HG03460 (cell line): ENCODE results near the gene GRB10.

Source experiments
- ATAC-seq: cut with Tn5 transposase; IDR thresholded peaks from one replicate; pipeline ENCODE4 v1.9.1; 2021; ENCODE audit not compliant: unreplicated experiment

Gene GRB10

DNA sequence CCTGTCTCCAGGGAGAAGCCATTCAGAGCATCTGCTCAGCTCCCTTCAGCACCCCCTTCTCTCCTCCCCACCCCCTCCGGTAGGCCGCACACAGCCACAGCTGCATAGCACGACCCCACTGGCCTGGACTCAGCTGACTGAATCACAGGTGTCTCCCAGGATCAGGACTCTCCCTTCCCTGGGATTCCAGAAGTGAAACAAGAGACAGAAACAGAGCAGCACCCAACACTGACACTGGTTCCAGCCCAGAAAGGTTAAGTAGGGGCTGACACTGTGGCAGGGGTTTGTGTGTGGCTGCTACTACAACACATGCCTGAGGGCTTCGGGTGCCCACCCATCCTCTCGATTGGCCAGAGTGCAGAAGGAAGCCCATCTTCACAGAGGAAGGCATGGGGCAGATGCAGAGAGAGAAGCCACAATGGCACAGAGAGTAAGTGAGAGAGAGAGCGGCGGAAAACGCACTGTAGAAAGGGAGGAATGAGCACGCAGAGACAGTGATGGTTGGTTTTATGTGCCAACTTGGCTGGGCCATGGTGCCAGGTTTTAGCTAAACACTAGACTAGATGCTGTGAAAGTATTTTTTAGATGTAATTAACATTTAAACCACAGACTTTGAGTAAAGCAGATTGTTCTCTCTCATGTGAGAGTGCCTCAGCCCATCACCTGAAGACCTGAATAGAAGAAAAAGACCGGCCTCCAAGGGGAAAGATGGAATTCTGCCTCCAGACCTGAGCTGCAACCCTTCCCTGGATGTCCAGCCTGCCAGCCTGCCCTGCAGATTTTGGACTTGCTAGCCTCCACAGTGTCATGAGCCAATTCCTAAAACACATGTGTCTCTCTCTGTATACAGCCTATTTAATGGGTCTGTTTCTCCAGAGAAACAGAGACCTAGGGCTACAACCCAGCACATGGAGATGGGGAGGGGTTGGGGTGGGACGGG, 107.5 kb downstream of the GRB10 start:
- no peak for ATAC-seq

DNA sequence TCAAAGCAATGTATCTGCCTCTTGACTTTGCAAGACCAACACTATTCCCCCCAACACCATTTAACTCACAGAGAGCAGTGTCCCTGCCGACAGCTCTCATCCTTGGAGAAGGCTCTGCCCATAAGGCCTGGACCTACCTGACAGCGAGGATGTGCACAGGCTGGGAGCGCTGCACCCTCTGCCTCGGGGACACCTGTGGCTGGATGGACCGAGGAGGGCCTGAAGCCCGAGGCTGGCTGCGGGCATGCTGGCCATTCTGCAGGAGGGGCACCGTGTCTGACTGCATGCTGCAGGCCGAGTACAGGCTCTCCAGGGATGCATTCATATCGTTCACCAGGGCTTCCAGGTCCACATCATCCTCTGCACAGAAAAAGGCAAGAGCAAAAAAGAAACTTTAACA, 108.4 kb downstream of the GRB10 start:
- ATAC-seq: no peak

DNA sequence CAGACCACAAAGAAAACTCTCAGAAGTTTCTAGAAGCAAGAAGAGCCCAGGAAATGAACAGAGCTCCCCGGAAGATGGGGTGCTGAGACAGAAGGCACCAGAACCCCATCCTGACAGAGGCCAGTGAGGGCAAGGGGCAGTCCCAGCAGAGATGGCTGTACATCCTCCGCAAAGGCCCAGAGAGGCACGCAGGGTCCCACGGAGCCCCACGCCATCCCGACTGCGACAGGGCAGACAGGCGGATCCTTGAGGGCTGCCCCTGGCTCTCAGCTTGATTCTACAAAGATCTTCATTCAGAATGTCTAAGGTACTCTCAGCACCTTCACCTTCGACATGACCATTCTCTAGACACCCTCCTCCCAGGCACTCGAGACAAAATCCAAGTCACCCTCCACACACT, 109.6 kb downstream of the GRB10 start:
- no peak for ATAC-seq

DNA sequence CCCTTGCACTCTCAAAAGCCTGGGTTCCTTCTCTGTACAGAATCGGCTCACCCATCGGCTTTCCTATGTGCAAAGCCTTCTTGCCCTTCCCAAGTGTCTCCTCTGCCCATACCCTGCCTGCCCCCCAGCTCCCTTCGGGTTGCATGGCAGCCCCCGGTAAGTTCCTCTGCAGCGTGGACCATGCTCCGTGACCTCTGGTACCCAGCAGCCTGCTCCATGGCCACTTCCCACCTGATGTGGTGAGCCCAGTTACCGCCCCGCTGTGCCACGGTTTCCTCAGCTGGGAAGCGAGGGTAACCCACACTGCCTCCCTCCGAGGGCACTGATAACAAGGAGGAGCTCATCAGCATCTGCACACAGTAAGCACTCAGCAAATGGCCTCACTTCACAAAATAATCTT, 110.7 kb downstream of the GRB10 start:
- no peak for ATAC-seq

DNA sequence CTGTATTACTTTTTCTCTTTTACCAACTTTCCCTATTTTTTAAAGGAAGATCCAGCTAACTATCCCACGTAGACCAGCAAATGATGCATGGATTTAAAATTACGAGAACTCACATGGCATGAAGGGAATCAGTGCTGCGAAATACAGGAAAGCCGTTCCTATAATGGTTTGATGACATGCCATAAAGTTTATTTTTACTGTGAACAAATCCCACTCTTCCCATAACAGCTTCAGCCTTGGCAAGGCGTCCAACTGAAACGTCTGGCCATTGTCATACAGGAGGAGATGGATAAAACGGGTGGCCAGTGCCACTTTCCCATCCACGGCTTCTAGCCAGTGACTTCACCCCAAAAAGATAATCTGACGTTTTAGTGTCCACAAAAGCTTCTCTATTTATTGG, 111.3 kb downstream of the GRB10 start:
- no peak for ATAC-seq

DNA sequence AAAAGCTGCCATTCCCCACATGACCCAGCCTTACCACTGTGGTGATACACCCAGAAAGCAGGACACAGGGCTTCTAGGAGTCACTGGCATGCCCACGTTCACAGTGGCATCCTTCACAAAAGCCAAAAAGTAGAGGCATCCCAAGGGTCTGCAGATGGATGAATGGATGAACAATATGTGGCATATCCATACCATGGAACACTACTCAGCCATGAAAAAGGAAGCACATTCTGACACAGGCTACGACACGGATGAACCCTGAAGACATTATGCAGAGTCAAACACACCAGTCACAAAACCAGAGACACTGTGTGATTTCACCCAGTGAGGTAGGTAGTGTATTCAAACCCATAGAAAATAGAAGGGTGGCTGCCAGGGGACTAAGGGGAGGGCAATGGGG, 112.8 kb downstream of the GRB10 start:
- no peak for ATAC-seq

DNA sequence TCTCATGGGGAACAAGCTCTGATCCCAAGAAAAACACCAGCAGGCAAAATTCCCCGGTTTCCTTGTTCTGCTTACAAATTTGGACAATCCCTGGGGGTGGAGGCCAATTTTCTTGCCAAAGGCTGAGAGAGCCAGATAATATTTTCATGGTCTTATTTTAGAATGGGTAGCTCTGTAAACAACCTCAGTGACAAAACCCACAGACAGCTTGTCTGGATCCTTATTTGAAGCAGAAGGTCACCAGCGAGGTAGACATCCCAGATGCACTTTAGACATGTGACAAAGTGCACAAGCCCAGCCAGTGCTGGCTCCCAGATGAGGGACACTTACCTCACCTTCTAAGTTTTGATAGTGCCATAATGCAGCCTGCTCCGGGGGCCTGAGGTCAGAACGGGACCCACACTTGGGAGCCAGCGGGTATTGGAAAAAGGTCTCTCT, 114.9 kb downstream of the GRB10 start:
- ATAC-seq: no peak

DNA sequence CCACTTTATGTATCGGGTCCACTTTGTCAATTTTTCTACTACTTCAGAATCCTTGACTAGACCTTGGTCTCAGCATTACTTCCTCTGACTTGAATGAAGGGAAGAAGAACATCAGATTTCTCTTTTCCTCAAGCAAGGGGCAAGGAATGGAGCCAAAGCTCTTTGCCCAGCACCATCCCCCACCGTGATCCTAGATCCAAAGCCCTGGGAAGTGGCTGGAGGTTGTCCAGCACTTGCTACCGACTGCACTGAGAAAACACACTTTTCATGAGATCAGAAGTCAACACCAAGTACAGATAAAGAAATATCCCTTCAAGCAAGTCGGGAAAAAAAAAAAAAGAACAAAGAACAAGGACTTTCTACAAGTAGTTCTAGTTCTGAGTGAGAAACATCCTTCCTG, 115.4 kb downstream of the GRB10 start:
- ATAC-seq: no peak

DNA sequence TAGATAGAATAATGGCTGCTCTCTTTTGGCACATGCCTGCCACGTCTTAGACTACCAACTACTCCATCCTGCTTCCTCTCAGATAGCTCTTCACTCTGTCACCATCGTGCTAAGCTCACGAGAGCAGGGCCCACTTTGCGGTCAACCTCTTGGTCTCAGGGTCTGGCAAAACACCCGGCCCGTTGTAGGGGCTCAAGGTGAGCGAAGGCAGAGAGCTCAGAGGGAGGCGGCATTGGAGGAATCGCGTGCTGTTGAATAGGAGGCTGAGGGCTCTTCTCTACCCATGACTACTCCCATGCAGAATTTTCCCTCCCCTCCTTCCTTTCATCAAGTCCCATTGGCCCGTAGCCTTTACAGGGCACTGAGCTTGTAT, 116.6 kb downstream of the GRB10 start:
- ATAC-seq: no peak

DNA sequence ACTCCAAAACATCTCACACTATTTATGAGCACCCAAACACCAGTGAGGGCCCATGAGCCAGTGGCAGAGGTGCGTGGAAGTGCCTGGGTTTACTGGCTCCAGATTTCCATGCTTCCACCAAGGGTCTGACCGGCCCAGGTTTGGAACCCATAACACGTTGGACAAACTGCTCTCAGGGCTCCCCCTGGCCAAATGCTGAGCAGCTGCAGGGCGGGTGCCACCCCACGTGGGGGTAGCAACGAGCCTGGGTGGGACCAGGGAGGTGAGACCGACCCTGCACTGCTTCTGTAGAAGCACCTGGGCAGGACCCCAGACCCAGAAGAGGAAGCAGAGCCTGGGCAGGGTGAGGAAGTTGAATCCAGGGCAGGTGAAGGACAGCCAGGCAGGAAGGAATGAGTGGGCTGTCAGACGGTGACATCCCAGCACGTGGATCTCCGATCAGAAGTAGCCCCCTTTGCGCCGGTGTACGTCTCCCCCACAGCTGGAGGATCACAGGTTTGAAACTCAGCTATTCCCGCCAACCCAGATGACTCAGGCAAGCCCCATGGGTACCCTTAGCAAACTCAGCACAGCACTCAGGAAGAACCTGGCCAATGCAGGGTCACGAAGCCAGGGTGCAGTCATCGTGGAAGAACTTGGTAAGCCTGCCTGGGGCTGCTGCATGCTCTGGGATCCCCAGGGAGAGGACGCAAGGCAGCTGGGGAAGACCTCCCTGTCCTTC, 117.1 kb downstream of the GRB10 start:
- no peak for ATAC-seq

DNA sequence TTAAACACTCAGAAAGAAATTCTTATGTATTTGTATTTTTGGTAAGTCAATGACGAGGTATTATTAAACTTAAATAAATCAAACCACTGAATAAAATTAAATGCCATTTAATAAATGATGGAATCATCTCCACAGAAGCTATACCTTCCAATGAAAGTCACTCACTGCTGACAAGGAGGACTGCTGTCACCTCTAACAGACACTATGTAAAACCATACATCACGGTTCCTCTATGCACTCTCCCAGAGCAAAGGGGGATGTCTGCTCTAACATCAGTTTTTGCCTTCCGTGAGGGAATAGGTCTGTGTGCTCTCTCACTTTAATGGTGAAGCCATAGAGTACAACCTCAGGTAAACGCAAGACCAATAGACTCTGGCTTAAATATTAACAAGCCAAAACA, 117.8 kb downstream of the GRB10 start:
- no peak for ATAC-seq

DNA sequence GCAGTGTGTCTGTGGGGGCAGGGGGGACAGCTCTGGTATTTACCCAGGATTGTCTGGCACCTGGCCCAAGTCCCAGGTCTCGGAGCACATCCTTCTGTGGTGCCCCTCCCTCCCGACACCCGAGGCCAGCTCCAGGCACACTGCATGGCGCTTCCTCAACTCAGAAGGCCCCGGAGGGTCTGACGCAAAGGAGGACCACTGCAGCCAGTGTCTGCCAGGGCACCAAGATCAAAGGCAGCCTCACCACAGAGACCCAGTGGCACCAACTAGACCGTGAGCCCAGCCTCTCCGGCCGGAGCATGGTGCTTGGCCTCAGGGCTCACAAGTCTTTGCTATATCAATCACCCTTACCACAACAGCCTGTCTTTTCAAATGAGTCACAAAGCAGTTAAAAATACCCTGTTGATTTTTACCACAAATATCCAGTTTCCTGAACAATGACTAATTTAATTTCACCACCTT, 118.2 kb downstream of the GRB10 start:
- ATAC-seq: peak; percentile 46

DNA sequence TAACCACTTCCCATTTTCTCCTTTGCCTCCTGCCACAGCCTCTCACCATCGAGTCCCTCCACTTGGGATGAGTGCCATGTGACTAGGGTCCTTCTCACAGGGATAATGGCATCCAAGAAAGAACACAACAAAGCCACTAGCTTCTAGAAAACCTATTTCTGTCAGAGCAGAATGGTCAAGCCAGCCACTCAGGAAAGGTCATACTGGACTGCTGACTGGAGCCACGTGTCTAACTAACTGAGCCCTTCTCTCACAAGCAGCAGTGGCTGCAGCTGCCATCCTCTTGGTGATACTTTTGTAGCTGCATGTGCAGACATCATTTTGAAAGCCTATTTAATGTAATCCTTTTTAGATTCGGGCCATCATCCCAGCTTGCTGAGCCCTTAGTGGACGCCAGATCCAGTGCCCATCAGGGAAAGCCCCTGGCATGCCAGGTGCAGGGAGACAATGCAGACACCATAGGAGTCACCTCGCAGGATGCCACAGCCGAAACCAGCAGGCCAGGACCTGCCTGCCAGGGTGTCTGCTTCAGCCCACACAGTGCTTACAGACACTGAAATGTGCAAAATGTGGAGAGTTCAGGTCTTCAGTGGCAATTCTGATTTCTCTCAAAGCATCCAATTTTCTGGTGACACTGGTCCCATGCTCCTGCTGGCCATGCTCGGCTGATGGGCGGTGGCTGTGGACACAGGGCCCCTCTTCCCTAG, 119.1 kb downstream of the GRB10 start:
- ATAC-seq: no peak

DNA sequence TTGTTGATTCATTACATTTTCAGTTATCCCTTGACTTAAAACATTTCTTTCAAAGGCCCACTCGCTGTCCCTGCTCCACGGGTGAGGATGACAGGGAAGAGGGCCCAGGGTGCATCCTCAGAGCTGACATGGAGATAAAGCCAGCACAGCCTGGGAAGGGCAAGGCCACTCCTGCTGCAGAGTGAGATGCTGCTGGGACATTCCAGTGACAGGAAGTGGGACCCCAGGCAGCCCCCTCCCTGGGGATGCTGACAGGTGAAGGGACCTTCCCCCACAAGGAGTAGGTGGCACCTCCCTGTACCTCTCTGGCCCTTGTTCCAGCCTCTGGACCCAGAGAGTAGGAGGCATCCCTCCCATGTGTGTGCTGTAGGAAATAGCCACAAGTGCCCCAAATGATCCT, 119.7 kb downstream of the GRB10 start:
- no peak for ATAC-seq

DNA sequence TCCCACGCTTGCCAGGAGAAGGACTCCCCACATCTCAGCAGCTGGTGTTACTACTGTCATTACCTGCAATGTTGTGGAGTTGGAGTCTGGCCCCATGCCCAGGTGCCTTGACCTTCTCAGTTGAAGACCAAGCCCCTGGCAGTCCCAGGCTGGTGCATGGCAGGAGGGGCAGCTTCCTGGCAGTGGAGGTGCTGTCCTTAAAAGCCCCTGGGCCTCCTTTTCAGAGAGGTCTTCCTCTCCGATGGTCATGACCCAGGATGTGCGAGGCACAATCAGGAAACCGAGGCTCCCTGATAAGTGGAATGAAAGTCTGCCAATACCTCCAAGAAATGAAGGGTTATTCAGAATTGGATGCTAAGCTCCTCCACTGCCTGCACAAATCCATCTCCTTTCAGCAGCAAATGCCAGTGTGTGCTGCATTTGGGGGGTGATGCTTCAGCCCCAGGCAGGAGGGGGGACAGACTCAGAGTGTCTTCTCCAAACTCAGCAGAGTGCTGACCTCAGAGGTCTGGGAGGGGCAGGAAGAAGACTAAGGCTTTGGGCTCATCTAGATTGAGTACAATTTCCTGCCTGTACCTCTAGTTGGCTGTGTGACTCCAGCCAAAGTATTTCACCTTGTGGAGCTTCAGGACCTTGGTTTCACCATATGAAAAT, 120.5 kb downstream of the GRB10 start:
- no peak for ATAC-seq

DNA sequence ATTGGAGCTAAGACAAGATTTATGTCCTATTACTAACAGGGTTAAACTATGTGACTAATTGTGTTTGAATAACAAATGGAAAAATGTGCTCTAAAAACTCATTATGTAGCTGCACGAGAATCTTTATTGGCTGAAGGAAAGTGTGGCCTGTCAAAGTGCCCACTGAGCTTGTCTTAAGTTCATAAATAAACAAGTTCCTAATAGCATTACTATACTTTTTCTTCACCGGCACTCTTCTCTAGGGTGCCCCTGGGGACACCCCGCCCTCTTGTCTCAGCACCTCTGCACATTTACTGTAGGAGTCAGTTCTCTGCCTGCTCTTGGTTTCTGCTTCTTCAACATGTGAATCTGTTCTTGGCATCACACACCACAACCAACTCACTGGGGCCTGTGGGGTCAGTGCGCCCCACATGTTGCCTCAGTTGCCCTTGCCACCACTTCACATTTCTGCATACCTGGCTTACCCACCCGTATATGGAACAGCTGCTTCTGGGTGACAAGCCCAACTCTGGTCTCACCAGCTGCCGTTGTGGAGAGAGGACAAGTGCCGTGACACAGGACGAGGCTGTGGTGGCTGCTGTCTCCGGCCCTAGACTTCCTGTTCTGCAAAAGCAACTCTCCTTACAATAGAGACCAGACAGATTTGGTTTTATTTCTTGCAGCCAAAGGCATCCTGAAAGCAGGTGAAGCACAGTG, 121.2 kb downstream of the GRB10 start:
- peak; percentile 58 for ATAC-seq

DNA sequence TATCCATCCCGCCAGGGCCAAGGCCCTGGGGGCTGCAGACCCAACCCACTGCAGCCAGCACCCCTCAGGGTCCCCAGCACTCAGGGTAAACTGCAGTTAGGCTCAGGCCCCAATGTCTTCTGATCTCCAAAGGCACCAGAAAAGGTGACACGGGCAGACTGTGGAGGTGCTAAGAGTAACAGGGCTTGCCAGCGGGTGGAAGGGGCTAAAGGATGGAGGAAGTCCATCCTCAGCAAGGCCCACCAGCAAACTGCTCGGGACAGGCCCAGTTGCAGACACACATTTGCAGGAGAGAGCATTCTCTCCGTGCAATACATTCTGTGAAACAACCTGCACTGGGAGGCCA, 121.9 kb downstream of the GRB10 start:
- ATAC-seq: no peak

DNA sequence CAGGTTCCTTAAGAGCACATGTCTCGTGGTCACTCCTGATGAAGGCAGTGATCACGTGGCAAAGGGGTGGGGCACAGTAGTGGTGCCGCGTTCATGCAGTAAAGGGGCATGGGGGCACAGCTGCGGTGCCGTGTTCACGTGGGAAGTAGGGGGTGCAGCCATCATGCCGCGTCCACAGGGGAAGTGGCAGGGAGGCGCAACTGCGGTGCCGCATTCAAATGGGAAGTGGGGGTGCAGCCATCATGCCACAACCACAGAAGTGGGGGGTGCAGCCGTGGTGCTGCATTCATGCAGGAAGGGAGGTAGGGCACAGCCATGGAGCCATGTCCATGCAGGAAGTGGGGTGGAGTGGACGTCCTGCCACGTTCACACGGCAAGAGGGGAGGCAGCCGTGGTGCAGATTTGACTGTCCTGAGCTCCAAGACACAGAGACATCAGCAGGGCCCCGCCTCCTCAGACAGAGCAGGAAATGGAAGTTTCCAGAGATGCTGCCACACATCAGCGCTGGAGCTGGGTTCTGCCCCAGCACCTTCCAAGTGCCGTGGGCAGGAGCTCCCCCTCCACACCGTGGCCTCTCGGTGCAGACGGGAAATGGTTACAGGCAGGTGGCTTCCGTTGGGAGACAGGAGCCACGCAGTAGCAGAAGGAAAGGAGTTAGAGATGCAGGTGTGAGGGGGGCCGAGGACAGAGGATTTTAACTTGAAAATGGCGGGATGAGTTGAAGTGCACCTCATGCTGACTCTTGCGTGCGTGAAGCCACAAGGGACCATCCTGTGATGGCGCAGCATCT, 122.5 kb downstream of the GRB10 start:
- ATAC-seq: peak; percentile 14

DNA sequence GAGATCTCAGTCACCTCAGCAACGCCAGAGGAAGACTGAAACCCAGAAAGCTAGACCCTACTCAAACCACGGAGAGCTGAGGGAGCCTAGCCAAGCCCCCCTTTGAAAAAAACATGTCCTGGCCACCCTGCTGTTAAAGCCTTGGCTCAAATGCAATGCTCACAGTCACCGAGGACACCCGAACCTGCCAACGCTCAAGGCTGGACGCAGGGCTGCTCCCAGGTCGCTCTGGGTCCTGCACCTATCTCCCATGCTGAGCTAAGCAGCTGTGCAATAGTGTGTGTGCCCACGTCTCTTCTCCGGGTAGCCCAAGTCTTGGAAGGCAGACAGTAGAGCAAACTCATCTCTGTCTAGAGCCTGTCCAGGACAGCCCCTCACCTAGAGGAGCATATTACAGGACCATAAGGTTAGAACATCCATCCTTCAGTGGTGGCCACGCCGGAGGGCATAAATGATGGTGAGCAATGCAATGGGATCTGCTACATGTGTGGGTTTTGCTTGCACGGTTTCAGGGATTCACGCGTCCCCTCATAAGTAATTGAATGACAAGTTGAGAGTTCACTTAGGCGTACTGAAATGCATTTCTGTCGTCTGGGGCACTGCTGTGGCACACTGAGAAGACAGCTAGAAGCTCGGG, 123.2 kb downstream of the GRB10 start:
- no peak for ATAC-seq
